Measurements from ENCODE around the gene TREML4.

Gene TREML4

DNA sequence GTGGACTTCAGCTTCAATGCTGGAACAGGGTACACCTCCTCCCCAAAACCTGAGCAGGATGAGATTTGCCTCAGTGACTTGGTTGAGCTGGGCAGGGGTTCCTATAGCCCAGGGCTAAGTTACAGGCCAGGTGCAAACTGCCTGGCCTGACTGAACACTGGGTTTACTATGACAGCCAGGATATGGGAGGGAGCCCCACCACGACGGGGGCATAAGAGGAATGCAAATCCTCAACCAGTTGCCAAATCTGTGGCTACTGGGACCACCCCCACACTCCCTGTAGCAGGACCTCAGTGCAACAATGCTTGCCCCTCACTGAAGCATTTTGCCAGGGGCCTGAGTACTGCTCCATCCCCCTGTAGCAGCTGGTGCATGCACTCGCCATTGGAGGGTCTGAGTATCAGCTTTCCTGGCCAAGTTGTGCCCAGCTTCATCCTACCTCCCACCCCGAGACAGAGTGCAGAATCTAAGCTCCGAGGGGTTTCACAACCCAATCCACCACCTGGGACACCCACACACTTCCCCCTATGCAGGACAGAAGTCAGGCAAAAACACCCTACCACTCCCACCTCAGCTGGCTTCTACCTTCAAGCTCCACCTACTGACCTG lies 27.6 kb downstream of the TREML4 start:
- DNase-seq = no peak

DNA sequence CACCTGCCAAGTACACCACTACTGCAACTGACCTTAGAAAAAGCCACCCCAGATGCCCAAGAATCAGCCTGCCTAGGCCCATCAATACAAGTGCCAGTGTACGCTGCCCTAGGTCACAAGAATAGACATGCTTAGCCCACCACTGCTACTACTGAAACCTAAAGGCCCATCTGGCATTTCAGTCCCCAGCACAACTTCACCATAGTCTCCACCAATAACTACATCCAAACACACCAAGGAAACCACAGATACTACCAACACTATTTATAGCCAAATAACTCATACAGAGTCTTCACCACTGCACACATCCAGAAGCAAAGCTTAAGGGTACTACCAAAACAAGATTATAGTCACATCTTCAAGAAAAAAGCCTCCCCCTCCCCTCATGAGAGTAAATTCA lies 28.2 kb downstream of the TREML4 start:
- DNase-seq = no peak

DNA sequence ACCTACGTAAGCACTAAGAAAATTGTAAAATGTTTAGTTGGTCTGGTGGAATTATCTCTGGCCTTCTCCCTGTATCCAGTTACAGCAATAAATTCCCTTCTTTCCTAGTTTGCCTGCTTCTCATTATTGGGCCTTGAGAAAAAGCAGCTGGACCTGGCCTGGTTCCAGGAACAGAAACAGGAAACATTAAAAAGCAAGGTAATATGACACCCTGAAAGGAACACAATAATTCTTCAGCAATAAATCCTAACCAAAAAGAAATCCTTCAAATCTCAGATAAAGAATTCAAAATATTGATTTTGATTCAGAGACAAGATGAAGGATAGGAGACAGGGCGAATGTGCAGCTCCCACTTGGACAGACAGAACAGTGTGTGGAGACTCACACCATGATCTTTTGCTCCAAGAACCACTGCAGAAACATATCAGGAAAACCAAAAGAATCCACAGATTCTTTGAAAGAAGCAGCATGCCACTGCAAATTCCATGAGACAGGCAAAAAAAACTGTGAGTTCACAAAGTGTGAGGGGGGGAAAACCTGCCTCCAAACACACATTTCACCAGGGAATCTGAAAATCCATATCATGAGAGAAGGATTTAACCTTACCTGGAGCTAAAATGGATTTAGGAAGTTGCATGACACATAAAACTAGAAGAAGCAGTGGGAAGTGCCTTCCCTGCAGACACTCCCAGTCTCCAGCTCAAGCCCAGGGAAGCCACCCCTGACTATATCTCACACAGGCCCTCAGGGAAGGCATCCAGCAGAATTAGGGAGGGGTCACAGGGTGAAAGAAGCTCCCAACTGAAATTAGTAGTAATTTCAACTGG lies 29.4 kb downstream of the TREML4 start:
- peak; percentile 35 for DNase-seq

DNA sequence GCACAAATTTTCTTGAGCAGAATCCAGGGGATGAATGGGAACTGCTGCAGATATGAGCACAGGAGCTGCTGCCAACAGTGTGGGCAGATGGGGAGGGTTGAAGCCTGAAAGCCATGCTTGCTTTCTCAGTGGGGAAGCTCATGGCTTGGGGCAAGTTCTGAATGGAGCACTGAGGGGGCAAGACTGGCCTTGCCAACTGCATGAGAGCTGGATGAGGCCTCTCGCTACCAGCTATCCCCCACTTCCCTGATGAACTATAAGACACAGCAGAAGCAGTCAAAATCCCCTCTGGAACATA lies 30.0 kb downstream of the TREML4 start:
- DNase-seq = no peak

DNA sequence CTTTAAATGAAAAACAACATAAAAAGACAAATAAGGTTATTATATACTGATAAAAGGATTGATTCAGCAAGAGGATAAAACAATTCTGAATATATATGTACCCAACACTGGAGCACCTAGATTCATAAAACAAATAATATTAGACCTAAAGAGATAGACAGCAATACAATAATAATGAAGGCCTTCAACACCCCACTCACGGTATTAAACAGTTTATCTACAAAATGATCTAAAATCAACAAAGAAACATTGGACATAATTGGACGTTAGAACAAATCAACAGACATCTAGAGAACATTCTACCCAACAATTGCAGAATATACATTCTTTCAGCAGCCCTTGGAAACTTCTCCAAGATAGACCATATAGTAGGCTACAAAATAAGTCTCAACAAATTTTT lies 34.3 kb downstream of the TREML4 start:
- no peak for DNase-seq

DNA sequence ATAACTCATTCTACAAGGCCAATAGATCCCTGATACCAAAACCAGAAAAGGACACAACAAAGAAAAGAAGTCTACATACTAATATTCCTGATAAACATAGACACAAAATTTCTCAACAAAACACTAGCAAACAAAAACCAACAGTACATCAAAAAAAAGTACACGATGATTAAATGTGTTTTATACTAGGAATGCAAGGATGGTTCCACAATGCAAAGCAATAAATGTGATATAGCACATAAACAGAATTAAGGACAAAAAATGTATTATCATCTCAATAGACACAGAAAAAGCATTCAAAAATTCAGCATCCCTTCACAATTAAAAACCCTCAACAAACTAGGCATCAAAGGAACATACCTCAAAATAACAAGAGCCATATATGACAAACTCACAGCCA lies 35.1 kb downstream of the TREML4 start:
- DNase-seq = no peak

DNA sequence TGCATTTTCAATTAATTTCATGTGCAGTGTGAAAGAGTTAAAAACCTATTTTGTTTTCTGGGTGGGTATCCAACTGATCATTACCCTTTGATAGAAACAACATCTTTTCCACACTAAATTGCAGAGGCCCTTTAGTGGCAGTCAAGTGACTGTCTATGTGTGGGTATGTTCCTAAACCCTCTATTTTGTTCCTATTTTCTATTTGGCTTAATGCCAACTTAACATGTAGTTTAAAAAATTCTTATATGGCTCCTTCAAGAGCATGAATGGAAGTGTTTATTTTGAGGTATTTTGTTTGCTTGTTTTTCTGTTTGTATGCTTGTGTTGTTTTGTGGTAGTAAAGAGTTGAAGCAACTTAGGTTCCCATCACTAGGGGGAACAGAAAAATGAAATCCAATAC lies 38.4 kb downstream of the TREML4 start:
- no peak for DNase-seq

DNA sequence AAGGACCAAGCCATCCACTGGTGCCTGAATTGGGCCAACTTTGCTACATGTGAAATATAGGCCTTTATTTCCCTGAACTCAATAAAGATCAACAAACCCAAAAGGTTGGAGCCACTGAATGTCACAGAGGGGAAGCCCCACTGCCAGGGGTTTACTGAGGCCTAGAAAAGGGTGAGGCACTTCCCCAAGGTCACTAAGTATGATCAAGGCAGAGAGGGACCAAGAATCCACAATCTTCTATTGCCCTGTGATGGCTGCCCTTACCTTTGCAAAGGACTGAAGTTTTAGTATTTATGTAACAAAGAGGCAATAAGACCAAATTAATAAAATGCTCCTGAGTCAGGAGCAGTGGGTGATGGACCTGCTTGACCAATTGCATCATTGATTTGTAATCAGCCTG lies 40.3 kb downstream of the TREML4 start:
- no peak for DNase-seq

DNA sequence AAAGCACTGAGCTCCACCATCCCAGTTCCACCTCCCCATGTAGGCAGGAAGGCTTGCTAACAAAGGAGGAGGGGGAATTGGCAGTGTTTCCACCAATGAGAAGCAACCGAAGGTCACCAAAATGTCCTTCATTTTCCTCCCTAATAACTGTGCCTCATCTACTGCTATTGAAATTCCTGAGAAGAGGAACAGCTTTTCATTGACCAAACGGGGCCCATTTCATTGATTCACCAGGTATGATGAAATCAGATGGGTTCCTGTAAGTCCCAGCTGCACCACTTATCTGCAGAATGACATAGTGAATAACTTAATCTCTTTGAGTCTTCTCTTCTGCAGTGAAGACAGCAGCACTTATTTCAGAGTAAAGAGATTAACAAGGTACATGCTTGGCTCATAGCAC lies 41.0 kb downstream of the TREML4 start:
- DNase-seq = no peak

DNA sequence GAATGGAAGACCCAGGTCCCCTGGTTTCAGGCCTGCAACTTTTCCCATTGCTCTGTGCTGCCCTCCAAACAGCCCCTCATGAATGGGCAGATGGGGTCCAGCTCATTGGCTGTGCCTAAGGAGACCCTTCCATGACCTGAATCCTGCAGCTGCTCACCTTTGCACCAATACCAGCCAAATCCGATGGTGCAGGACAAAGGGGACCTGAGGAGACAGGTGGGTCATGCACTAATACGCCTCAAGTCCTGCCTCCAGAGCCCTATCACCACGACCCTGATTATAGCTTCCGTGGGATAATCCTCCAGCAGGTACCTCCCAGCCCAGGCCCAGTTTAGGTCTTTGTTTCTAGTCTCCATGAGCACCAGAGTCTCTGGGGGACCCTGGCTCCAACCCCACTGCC lies 41.6 kb downstream of the TREML4 start:
- no peak for DNase-seq

DNA sequence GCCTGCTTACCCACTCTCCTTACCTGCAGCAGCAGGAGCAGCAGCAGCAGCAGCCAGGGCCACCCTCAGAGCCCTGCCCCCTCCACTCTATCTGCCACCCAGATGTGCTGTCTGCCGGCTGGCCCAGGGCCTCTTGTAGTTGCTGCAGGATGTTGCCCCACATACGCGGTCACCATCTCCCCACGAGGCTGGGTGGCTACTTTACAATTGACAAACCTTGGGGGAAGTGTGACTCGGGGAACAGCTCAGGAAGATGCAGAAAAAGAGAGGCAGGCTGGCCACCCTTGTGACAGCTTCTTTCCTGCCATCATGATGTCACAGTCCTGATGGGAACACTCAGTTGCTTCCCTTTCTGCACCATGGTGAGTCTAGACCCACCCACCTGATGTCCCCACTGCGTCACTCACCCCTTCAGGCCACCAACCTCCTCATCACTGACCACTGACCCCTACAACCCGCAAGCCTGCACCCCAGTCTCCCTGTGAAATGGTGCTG lies 43.8 kb downstream of the TREML4 start:
- no peak for DNase-seq

DNA sequence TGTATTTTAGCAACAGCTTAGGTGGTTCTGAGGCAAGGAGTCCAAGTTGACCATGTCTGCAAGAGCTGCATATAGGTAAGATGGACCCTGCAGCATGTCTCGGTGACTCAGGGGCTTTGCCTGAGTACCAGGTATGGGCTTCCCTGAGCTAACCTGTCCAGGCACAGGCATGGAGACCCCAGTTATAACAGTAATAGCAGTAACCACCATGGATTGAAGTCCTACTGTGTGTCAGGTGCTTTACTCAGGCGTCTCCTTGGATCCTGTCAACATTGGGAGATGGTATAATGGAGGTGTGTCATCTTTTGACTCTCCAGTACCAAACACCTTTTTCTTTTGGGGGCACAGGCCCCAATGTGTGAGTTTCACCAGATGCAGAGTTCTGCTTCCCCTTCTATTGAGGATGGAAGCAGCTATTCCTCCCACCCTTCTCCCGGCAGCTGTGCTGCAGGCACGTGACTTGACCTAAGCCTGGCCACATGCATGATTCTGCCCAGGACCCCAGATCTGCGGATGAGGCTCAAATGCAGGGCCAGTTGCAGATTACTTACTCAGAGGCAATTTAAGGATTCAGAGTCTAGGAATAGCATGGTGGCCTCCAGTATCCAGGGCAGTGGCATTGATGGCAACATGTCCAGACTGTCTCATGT lies 44.6 kb downstream of the TREML4 start:
- no peak for DNase-seq

DNA sequence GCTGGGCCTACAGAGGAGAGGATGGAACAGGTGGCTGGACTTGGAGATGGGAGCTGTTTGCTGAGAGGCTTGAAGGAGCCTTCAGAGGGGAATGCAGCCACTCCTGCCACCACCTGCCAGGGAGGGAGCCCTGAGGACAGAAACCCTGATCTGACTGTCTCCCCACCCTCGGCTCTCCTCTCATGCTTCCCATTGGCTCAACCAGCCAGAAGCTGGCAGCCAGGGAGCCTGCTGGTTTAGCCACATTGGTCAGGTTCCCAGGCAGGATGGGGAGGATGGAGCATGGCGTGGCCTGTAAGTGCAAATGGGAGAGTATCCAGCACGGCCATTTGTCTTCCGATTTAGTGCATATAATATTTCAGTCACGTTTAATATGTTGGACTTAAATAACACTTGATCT lies 45.6 kb downstream of the TREML4 start:
- DNase-seq = no peak

DNA sequence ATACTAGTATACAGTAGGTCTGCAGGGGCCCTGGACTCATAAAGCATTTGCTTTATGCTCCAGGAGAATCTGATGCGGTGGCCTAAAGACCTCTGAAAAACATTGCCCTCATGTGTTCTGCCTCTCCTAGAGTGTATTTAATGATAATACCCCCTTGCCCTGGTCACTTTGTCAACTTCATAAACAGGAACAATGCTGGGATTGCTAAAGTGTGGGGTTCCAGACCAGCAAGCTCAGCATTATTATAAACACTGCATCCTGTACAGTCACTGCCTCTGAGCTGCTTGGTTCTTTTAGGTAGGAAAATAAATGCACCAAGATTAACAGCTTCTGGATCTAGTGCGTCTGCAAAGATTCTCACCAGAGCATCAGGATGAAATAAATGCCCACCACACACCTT lies 46.1 kb downstream of the TREML4 start:
- DNase-seq = no peak

DNA sequence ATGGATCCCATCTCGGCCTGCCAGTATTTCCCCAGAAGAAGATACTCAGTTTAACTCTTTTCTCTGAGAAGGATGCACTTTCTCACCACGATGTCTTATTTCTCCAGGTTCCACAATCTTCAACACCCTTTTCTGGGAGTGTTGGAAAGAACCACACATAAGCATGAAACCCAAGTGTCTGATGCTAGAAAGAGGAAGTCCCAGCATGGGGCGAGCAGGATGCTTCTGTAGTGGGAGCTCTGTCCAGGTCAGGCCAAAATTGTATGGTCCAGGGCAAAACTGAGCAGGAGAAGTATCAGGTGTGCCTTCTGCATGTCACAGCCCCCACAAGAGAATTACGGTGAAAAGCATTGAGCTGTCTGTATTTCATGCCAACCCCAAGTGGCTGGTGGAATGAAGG lies 47.3 kb downstream of the TREML4 start:
- no peak for DNase-seq

DNA sequence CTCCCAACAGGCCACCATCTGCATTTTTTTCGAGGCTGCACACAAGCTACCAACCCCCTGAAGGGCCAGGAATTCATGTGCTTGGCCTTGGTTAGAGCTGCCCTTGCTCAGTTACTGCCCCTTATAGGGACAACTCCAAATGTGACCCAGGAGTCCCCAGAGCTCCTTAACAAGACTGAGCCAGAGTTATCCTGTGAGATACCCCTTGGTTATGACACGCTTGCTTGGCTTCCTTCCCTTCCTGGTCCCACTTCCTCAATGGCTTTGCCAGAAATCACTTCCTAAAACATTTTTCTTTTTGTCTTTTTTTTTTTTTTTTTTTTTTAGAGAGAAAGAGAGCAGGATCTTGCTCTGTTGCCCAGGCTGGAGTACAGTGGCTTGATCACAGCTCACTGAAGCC lies 49.5 kb downstream of the TREML4 start:
- DNase-seq = no peak

DNA sequence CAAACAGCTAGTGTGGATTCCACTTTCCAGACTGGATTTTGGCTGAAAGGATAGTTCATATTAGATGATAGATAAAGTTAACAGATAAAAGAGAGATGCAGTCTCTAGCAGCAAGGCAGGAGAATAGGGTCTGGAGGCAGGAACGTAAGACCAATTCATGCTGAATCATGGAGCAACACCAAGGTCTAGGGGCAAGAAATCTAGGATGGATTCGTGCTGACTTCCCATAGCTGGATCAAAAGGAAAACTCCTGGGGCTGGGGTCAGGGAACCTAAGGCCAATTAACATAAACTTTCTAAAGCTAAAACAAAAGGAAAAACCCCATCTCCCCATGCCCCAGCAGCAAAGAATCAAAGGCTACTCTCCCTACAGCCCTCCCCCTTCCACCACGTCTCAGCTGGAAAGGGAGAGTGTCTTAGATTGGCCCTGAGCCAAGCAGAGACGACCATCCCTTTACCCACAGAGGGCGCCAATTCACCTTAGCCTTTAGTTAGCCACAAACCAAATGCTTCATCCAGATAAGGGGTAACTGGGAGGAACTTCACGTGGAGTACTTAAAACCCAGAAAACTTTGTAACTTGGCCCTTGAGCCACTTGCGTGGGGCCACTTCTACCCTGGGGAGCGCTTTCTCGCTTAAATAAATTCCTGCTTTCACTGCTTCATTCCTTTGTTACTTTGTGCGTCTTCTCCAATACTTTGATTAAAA lies 50.7 kb downstream of the TREML4 start:
- DNase-seq = peak; percentile 62

DNA sequence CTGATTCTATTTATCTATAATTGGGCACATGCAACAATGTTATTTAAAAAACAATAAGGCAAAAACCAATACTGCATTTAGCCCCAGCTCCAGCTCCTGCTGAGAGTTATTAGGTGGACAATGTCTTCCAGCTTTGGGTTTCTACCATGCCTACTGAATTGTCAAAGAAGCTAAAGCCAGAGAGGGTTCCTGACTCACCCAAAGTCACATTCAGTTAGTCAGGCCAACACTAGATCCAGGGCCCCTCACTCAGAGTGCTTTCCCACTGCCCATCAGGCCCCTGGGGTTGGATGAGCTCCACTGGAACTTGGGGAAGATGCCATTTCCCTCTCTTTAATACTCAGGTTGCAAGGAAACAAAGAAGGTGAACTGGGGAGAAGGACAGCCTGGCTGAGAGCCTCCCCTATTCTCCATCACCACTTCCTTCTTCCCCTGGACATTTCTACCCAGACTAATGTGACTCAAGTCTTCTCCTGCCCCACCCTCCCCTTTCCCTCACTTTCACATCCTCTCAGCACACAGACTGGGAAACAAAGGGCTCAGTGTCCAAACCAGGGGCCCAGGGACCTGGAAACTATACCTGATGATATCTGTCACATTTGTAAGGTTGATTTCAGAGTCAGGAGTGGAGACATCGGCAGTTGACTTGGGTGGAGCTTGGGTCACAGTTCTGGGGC lies 52.4 kb downstream of the TREML4 start:
- DNase-seq = no peak

DNA sequence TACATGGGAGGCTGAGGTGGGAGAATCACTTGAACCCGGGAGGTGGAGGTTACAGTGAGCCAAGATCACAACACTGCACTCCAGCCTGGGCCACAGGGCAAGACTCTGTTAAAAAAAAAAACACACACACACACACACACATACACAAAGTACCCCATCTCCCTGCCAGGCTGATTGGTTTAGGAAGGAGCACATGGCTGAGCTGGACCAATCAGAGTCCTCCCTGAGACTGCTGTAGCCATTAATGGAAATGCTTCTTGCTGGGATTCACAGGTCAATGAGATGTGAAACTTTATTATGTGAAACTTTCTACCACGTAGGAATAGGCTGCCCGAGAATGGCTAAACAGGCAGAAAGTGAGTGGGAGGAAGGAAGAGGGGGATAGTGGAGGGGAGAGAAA lies 55.5 kb downstream of the TREML4 start:
- DNase-seq = no peak

DNA sequence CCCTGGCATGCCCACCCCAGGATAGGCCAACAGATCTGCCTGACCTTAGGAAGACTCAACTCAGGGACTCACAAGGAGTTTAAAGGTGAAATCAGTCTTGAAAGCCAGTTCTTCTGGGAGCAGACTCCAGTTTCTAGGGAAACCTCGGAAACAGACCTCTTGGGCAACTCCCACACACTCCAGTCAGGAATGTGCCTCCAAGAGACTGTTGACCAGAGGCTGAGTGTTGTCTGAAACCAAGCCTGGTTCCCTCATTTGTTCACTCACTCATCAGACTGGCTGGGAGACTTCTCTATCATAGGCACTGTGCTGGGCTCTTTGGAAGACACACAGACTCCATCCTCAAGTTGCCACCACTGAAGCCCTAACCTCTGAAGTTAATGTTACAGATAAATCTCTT lies 56.6 kb downstream of the TREML4 start:
- DNase-seq = no peak

DNA sequence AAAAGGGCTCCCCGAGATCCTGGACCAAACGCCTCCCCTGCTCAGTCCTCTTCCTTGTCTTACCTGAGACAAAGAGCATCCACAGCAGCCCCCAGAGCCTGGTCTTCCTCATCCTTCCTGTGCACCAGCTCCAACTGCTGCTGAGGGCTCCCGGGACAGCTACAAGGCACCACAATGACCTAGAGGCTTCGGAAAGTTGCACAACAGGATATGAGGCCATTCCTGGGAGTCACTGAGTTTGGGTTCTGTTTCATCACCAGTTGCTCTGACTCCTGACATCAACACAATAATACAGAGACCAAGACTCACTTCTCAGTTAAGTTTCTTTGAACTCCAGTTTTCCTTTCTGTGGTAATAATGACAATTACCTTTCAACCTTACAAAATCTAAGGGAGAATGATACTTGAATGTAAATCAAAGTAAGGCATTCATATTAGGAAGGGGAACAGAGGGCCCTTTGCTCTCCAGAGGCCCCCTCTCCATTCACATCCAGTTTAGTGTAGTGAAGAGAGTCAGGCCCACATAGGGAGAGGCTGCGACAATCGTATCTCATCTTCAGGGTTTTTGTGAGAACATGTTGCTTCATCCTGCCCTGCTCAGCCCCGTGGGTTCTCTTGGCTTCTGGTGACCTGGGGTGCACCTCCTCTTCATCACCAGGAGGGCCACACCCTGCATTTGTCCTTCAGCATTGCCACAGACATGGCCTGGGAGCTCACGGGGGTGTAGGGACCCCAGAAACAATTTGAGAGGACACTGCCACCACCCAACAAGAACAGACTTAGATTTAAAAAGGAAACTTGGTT lies 58.6 kb downstream of the TREML4 start, which contains the start of gene TREM1:
Gene TREM1 (minus strand): TSS at position 139 of the 803 bp plus-strand sequence. CDS start 27 bp downstream, at position 112.
- no peak for DNase-seq

All from NCI-H526 treated with DMSO at 0.1 percent for 48 hours (cell line).